ENCODE results near the gene RAB11B.
A peak's percentile ranks its signal among the peaks of the same experiment; 100 is the strongest.
"Not testable (repeated sequence)": the region's sequence is repeated elsewhere in the genome, so short reads cannot be mapped to it uniquely, and the experiment has no call there.

The RAB11B gene

DNA sequence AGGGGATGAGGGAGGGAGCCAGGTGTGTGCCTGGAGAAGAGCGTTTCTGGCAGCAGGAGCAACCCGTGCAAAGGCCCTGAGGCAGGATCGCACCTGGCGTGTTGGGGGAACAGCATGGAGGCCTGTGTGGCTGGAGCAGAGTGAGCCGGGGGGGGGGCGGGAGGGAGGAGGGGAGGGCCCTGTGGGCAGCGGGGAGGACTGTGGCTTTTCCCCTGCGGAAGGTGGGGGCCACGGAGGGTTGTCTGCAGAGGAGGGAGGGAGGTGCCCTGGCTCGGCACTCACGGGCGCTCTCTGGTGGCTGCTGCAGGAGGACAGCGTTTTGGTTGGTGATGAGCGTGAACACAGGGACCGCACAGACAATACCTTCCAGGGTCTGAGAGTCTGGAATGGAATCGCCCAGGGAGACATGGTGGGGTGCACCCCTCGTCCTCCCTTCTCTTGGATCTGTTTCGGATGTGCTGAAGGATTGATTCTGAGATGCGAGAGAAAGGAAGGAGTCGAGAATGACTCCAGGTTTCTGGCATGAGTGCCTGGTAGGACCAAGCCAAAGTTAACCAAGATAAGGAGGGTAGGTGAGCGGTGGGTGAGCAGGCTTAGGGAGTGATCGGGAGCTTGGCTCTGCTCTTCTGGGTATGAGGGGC lies 6.5 kb downstream of the RAB11B start:
- no peak for DNase-seq

DNA sequence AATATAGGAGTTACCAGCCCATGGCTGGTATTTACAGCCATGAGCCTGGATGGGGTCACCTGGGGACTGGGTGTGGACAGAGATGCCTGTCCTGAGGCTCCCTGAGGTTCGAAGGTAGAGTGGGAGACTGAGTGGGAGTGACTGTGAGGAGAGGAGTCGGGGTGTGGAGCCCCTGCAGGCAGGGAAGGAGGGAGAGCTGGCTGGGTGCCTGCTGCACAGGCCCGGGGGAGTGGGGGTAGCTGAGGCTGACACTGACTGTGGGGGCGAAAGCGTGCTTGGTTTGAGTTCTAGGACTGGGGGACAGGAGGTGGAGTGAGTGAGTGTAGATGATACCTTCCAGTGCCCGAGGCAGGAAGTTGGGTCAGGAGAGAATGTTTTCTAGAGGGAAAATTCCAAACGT lies 7.1 kb downstream of the RAB11B start:
- no peak for DNase-seq

DNA sequence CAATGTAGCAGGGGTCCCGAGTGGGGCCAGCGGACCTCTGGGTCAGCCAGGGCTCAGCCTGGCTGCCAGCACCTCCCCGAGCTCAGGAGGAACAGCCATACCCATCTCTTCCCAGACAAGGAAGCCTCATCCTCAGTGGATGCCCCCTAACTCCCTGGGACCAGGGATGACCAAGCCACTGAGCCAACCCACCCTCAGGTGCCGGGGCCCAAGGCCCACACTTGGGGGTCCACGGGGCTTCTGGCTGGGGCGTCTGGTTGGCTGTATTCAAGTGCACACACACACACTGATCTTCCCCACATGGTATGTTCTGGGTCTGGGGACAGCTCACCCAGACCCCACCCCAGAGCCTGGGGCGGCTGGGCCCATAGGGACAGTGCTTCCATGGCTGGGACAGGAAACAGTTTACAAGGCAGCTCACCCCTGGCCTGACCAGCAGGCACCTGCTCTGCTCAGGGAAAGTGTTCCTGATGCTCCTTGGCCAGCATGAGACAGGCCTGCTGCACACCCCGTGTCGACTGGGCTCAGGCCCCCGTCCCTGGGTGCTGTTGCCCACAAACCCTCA lies 7.7 kb downstream of the RAB11B start:
- DNase-seq = no peak

DNA sequence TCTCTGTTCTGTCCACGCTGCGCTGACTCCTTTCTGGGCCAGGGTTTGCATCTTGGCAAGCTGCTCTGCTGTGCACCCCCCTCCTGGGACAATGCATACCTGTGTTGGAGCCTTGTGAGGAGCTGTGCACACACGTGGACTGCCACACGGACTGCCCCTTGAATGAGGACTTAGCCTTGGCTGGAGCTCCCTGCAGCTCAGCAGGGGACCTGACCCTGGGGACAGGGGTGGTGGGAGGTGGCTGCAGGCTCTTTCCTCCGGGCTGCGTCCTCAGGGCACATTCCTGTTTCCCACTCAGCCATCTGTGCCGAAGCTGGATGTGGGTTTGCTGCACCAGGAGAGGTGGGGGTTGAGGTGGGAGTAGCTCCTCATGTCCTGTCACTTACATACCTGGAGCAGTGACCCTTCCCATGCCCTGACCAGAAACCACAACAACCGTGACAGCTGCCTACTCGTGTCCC lies 8.2 kb downstream of the RAB11B start:
- no peak for DNase-seq

DNA sequence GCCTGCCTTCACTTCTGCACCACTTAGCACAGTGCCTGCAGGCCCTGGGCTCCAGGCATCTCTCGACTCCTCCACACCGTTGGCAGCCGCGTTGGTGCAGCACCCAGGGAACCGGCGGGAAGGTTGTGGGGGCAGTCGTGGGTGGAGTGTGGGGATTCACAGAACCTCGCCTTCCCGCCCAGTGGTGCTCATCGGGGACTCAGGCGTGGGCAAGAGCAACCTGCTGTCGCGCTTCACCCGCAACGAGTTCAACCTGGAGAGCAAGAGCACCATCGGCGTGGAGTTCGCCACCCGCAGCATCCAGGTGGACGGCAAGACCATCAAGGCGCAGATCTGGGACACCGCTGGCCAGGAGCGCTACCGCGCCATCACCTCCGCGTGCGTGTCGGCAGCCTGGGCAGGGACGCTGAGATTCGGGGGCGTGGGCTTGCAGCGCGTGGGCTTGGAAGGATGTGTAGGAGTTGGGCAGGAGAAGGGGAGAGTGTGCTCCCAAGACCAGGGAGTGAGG lies 9.6 kb downstream of the RAB11B start:
- DNase-seq = no peak

DNA sequence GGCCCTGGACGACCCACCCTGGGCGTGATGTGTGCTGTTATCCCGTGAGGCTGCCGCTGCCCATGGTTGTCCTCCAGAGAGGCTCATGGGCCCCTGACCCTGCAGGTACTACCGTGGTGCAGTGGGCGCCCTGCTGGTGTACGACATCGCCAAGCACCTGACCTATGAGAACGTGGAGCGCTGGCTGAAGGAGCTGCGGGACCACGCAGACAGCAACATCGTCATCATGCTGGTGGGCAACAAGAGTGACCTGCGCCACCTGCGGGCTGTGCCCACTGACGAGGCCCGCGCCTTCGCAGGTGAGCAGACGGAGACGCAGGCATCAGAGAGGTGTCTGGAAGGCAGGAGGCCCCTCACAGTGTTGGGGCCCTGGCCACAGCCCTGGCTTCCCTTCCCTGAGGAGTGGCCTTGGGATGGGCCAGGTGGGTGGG lies 11.8 kb downstream of the RAB11B start:
- no peak for DNase-seq

DNA sequence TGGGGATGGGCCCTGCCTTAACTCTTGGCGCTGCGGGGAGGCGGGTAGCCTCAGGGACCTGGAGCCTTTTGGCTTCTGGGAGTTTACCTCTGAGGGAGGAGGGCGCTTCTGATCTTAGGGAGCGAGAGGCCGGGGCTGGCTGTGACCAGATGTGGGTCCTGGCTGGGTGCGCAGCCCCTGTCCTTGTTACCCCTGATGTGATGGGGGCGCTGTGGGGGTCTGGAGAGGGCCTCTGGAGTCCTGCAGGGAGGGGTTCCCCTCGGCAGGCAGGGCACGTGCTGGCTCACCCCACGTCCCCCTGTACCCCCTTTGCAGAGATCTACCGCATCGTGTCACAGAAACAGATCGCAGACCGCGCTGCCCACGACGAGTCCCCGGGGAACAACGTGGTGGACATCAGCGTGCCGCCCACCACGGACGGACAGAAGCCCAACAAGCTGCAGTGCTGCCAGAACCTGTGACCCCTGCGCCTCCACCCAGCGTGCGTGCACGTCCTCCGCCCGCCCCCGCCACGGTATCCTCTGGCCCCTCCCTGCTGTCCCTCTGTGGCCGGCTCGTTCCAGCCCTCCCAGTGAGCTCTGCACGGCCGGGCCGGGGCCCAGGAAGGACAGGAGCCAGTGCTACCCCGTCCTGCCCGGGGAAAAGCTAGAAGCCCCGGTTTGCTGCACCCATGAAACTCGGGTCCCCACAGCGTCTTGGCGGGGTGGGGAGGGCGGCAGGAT lies 13.1 kb downstream of the RAB11B start:
- DNase-seq = no peak

DNA sequence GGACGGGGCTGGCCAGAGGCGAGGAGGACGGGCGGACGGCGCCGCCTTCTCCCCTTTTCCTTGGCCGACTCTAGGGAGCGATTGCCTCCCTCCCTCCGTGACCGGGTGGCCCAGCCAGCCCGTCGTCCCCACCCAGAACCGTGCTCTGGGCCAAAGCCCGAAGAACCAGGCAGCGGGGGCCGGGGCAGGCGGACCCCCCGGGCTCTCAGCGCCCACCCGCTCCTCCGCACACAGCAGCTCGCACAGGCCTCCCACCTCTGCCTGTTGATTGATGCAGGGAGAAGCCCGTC lies 13.6 kb downstream of the RAB11B start:
- DNase-seq = no peak

DNA sequence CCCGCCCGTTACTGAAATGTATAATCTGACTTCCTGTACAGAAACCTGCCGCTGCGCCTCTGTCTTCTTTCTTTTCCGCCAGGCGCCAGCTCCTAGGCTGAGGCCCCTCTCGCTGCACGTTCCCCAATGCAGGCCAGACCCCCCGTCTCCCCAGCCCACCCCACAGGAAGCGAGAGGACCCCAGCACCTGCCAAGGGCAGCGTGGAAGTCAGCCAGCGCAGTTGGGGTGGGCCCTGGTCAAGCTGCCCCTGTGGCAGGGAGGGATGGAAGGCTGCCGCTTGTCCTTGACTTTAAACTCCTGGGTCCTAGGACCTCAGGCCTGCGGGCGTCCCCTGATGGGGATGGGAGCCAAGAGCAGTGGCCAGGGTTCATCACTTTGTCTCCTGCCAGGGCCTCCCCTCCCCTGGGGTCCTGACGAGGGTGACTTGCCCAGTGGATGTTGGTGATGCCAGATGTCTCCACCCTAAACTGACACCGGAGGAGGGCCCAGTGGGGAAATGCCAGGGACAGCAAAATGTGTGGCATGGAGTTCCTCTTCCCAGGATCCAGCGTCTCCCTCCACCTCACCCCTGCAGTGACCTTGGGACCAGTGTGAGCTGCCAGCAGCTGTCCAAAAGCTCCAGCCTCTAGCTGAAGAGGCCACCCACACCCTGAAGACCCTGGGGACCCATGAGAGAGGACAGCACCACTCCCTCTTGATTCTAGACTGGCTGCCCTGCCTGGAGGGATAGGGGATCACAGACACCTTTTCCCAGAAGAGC lies 14.4 kb downstream of the RAB11B start:
- DNase-seq = no peak

DNA sequence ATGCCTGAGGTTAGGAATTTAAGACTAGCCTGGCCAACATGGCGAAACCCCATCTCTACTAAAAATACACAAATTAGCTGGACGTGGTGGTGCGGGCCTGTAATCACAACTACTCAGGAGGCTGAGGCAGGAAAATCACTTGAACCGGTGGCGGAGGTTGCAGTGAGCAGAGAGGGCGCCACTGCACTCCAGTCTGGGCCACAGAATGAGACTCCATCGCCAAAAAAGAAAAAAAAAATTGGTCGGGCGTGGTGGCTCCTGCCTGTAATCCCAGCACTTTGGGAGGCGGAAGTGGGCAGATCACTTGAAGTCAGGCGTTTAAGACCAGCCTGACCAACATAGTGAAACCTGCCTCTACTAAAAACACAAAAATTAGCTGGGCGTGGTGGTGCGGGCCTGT lies 20.6 kb downstream of the RAB11B start:
- not testable (repeated sequence) for DNase-seq

DNA sequence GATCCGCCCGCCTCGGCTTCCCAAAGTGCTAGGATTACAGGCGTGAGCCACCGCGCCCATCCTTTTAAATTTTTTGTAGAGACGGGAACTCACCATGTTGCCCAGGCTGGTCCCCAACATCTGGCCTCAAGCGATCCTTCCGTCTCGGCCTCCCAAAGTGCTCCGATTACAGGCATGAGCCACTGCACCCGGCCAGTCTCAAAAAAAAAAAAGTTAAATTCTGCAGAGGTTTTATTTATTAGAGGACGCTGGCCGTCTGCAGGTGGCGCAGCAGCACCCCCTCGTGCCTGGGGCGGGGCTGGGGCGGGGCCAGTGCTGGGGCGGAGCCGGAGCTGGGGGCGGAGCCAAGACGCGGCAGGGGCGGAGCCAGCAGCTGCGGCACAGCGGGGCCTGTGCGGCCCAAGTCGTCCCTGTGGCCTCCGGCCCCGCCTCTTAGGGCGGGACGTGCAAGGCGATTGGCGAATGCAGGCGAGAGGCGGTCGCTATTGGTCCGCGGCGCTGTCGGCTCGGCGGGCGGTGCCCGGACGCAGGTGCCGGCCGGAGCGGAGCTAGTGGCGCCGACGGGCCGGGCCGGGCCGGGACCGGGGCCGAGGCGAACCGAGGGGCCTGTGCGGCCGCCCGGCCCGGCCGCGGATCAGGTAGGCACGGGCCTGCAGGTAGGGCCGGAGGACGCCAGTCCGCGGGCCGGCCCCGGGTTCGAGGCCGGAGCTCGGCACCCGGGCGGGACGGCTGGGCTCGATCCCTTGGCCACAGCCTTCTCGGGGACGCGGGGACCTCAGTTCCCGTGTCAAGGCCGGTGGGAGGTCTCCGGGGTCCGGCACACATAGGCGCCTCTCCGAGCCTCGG lies 22.8 kb downstream of the RAB11B start, which contains the start of gene MARCHF2:
MARCHF2 (plus strand) TSS at position 523 of the 846 bp plus-strand sequence. CDS start 8,536 bp downstream, outside the sequence.
- peak; percentile 91 for DNase-seq

DNA sequence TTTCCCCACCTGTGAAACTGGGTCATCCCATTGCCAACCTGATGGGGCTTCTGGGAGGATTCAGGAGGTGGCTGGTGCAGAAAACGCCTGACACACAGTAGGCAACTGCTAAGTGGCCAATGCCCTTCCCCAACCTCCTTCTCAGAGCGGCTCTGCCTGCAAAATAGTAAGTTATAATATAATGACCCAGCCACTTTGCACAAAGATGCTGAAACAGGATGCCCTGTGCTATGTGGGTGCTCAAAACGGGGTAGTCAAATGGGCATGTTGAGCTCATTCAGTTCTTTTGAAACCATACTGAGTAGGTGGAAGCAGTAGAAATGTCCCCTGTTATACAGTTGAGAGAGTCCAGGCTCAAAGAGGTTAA lies 23.5 kb downstream of the RAB11B start:
- DNase-seq = no peak

DNA sequence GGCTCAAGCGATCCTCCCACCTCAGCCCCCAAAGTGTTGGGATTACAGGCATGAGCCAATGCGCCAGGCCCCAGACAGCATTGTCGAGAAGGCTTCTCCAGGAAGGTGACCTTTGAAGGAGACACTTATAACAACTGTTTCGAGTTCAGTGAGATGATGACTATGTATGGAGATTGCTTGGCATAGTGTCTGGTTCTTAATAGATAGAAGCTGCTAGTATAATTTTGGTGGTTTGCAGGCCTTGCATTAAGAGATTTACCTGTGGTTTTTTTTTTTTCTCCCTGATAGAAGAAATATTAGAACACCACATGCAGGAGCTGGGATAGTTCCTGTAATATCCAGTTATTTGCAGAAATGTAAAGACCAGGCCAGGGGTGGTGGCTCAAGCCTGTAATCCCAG lies 26.6 kb downstream of the RAB11B start:
- DNase-seq = no peak

DNA sequence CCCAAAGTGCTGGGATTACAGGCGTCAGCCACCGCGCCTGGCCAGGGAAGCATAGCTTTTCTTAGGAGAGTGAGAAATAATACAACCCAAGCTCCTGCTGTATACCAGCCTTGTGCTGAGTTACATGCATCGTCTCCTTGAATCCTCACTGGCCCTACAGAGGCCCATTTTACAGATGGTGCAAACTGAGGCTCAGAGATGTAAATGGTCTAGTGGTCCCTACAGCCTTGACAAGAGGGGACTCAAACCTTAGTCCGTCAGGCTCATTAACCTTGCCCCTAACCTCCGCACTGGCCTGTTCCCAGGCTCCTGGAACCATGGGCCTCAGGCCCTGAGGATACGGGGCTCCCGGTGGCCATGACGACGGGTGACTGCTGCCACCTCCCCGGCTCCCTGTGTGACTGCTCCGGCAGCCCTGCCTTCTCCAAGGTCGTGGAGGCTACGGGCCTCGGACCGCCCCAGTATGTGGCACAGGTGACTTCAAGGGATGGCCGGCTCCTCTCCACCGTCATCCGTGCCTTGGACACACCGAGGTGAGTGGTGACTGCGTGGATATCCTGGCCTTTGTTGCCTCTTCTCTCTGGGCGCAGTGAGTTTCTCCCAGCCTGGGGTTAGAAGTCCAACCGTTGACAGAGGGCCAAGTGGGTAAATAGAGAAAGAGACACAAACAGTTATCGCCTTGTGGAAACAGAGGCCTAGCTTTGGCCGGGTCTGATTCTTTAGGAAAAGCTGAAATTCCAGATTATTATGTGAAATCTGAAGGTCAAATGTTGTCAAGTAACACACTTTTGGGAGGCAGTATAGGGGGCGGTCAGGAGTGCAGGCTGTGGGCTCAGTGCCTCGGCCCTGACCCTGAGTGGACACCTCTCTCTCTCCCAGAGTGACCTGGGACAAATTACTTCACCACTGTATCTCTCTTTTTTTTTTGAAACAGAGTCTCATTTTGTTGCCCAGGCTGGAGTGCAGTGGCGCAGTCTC lies 31.6 kb downstream of the RAB11B start:
- DNase-seq = no peak

DNA sequence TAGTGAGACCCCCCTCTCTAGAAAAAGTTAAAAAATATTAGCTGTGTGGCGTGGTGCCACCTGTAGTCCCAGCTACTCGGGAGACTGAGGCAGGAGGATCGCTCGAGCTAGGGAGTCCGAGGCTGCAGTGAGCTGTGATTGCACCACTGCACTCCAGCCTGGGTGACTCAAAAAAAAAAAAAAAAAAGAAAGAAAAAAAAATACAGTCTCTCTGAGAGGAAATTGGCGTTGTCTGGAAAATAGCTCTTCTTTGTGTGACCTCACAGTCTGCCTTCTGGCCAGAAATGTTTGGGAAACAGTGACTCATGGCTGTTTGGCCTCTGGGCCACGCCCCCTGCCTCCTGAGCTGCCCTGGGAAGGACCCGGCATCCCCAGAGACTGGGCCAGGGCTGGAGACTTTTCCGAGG lies 33.7 kb downstream of the RAB11B start:
- no peak for DNase-seq

DNA sequence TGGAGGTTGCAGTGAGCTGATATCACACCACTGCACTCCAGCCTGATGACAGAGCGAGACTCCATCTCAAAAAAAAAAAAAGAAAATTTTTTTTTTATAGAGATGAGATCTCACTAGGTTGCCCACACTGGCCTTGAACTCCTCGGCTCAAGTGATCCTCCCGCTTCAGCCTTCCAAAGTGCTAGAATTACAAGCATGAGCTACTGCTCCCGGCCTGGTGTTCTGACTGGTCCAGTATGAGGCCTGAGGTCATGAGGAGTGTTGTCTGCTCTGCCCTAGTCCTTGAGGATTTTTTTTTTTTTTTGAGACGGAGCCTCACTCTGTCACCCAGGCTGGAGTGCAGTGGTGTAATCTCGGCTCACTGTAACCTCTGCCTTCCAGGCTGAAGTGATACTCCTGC lies 35.2 kb downstream of the RAB11B start:
- DNase-seq = not testable (repeated sequence)

DNA sequence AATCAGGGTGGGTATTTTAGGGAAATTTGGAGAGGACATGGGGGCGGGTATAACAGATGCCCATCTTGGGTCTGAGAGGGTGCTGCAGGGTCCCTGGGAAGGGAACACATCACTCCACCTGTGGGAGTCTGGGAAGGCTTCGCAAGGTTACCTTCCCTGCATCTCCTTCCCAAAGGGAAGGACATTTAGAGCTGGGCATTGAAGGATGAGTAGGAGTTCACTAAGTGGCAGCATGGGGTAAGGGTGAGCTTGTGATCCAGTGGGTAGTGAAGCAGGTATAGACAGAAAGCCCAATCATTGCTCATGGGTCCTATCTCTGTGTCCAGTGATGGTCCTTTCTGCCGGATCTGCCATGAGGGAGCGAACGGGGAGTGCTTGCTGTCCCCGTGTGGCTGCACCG lies 36.1 kb downstream of the RAB11B start:
- DNase-seq = no peak

DNA sequence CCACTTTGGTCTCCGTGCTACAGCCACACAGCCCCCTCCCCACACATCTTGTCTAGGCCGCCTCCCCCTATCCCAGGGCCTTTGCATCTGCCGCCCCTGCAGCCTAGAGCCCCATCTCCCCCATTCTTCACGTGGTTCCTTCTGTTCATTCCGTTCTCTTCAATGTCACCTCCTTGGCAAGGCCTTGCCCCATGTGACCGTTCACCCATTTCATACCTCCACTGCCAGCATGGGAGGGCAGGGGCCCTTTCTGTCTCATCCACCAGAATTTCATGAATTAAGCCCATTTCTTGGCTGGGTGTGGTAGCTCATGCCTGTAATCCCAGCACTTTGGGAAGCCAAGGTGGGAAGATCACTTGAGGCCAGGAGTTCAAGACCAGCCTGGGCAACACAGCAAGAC lies 38.9 kb downstream of the RAB11B start:
- DNase-seq = no peak

DNA sequence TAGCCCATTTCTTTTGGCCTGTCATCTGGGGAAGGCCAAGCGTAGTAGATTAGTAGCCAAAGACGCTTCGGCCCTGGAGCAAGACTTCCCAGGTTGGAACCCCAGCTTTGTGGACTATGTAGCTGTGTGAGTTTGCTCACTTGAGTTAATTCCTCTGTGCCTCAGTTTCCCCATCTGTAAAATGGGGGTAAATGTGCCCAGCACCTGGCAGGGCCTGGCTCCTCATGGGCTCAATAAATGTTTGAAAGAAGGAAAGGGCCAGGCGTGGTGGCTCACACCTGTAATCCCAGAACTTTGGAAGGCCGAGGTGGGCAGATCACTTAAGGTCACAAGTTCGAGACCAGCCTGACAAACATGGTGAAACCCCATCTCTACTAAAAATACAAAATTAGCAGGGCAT lies 39.7 kb downstream of the RAB11B start:
- no peak for DNase-seq

DNA sequence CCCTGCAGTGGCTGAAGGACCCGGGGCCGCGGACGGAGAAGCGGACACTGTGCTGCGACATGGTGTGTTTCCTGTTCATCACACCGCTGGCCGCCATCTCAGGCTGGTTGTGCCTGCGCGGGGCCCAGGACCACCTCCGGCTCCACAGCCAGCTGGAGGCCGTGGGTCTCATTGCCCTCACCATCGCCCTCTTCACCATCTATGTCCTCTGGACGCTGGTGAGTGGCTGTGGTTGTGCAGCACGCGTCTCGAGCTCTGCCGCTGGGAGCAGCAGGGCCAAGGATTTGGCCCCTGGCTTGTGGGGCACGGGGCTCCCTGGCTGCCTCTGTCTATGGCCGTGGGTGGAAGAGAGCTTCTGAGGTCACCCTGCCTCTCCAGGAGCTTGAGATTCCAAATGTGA lies 40.5 kb downstream of the RAB11B start:
- DNase-seq = no peak

DNA sequence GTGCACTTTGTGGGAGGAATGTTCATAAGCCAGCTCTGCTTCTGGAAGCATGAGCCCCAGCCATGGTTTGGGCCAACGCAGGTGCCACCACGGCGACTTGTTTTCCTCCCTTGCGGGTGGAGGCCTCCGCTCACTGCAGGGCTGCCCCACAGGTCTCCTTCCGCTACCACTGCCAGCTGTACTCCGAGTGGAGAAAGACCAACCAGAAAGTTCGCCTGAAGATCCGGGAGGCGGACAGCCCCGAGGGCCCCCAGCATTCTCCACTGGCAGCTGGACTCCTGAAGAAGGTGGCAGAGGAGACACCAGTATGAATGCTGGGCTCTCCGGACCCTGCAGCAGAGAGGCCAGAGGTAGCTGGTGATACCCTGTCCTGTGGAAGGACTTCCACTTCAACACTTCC lies 48.1 kb downstream of the RAB11B start:
- DNase-seq = no peak
